BLaER1 treated with 17β-estradiol and CSF1 and Interleukin-3, amounts not matched to agents 10 nM and 100 nM (cell line): ENCODE data around the gene IL31RA.

Experiments used
- H3K27ac ChIP-seq, 11 experiments: shearing (Covaris generic); formaldehyde crosslinking; 2 replicates each; pipeline ENCODE4 v1.8.1; 2022
- H3K27me3 ChIP-seq, 11 experiments: shearing (Covaris generic); formaldehyde crosslinking; 2 replicates each; pipeline ENCODE4 v1.8.1; 2022
- H3K36me3 ChIP-seq, 11 experiments: shearing (Covaris generic); formaldehyde crosslinking; 2 replicates each; pipeline ENCODE4 v1.8.1; 2022
- H3K4me1 ChIP-seq, 10 experiments: shearing (Covaris generic); formaldehyde crosslinking; 2 replicates each; pipeline ENCODE4 v1.8.1; 2022
- H3K4me2 ChIP-seq, 11 experiments: shearing (Covaris generic); formaldehyde crosslinking; 2 replicates each; pipeline ENCODE4 v1.8.1; 2022
- H3K4me3 ChIP-seq, 10 experiments: shearing (Covaris generic); formaldehyde crosslinking; 2 replicates each; pipeline ENCODE4 v1.8.1; 2022
- H3K9ac ChIP-seq, 11 experiments: shearing (Covaris generic); formaldehyde crosslinking; 2 replicates each; pipeline ENCODE4 v1.8.1; 2022
- H3K9me3 ChIP-seq, 11 experiments: shearing (Covaris generic); formaldehyde crosslinking; replicated peaks in 1 of 11; 2 replicates each; pipeline ENCODE4 v1.8.1; 2022
- H4K20me1 ChIP-seq, 11 experiments: shearing (Covaris generic); formaldehyde crosslinking; 2 replicates each; pipeline ENCODE4 v1.8.1; 2022
- Cebpa-rat ChIP-seq, 11 experiments: shearing (Covaris generic); IDR thresholded peaks; 2 replicates each; pipeline ENCODE4 v1.8.1; 2022

Gene IL31RA

DNA sequence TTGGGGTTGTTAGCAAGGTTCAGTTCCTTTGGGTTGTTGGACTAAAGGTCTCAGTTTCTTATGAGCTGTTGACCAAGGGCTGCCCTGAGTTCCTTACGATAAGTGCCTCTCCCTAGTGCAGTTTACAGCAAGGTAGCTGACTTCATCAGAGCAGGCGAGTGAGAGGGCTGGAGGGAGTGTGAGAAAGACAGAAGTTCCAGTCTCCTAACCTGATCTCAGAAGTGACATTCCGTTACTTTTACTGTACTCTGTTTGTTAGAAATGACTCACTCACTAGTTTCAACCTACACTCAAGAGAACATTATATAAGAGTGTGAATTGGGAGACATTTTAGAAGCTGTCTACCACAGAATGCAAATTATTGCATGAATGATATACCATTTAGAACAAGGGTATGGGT is 21.2 kb upstream of the IL31RA start:
- Histone ChIP-seq H4K20me1 (no peaks in the 10 kb centered on the region), H3K9ac (no peak overlapping the region), H3K9me3 (peaks cover 12 to 29% (median 21%) of the 10 kb centered on the region in 11 experiments; a peak in 21 of 22 replicates), H3K4me3 (no peak overlapping the region), H3K4me2 (no peak overlapping the region), H3K27ac (no peak overlapping the region), H3K36me3 (no peaks in the 10 kb centered on the region), H3K4me1 (no peaks in the 10 kb centered on the region), H3K27me3 (no peaks in the 10 kb centered on the region)
- TF ChIP-seq Cebpa-rat (IDR thresholded peaks at IDR 0.05): no peak

DNA sequence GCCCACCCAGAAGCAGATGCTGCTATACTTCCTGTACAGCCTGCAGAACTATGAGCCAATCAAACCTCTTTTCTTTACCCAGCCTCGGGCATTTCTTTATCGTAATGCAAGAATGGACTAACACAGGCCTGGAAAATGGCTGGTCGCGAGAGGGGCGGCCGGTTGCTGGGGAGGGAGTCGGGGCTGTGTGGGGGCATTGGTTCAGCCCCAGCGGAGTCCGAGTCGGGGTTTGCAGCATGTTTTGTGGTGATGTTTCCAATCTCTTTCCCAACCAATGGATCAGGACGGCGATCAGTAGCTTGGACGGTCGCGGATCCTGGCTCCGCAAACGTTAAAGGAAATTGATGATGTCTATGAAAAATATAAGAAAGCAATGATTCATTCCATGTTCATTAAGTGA is 18.7 kb upstream of the IL31RA start:
- H3K9ac ChIP-seq: no peak overlapping the region
- H3K9me3 ChIP-seq: peaks cover 12 to 29% (median 21%) of the 10 kb centered on the region in 11 experiments; a peak in 21 of 22 replicates
- H3K27ac ChIP-seq: no peak overlapping the region
- no peak overlapping the region for H3K4me2 ChIP-seq
- no peaks in the 10 kb centered on the region for H4K20me1 ChIP-seq
- H3K4me3 ChIP-seq: no peak overlapping the region
- TF ChIP-seq Cebpa-rat (IDR thresholded peaks at IDR 0.05): no peak
- H3K36me3 ChIP-seq: no peaks in the 10 kb centered on the region
- no peaks in the 10 kb centered on the region for H3K27me3 ChIP-seq
- H3K4me1 ChIP-seq: no peaks in the 10 kb centered on the region

DNA sequence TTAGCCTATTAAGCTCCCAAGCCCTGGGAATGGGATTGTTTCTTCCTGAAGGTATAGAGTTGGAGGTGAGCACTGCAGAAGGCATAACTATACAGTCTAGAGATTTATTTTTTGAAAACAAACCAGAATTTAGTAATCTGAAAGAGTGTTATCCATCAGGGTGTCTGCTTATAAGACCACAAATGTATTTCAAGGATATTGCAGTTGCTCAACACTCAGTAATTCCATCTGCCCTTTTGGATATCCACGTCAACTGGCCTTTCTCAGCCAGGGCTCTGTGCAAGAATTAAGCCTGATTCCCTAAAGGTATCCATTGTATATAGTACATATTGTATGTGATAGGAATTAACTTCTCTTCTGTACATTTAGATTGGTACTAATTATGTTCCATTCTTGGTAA is 15.0 kb upstream of the IL31RA start:
- Histone ChIP-seq H3K4me3 (no peak overlapping the region), H3K4me2 (no peak overlapping the region), H3K36me3 (no peaks in the 10 kb centered on the region), H3K9ac (no peak overlapping the region), H3K27me3 (no peaks in the 10 kb centered on the region), H4K20me1 (no peaks in the 10 kb centered on the region), H3K27ac (no peak overlapping the region), H3K4me1 (no peaks in the 10 kb centered on the region), H3K9me3 (peaks cover 12 to 29% (median 21%) of the 10 kb centered on the region in 11 experiments; a peak in 21 of 22 replicates)
- TF ChIP-seq Cebpa-rat (IDR thresholded peaks at IDR 0.05): no peak

- H3K27ac ChIP-seq: no peak overlapping the region
- H3K36me3 ChIP-seq: no peaks in the 10 kb centered on the region
- no peak overlapping the region for H3K4me2 ChIP-seq
- no peak for TF ChIP-seq Cebpa-rat (IDR thresholded peaks at IDR 0.05)
- H3K9me3 ChIP-seq: peaks cover 0 to 20% (median 15%) of the 10 kb centered on the region in 11 experiments; a peak in 15 of 22 replicates
- no peaks in the 10 kb centered on the region for H3K4me1 ChIP-seq
- no peak overlapping the region for H3K4me3 ChIP-seq
- no peak overlapping the region for H3K9ac ChIP-seq
- no peaks in the 10 kb centered on the region for H3K27me3 ChIP-seq
- no peaks in the 10 kb centered on the region for H4K20me1 ChIP-seq
Measured at GRCh38 chr5:55841976-55842375, 9.2 kb upstream of the IL31RA start.

GRCh38 chr5:55847837-55848236 is 3.3 kb upstream of the IL31RA start:
- no peak overlapping the region for H3K4me2 ChIP-seq
- peaks cover 0 to 20% (median 15%) of the 10 kb centered on the region in 11 experiments; a peak in 15 of 22 replicates for H3K9me3 ChIP-seq
- TF ChIP-seq Cebpa-rat (IDR thresholded peaks at IDR 0.05): no peak
- no peak overlapping the region for H3K4me3 ChIP-seq
- H3K27me3 ChIP-seq: no peaks in the 10 kb centered on the region
- no peaks in the 10 kb centered on the region for H4K20me1 ChIP-seq
- H3K9ac ChIP-seq: no peak overlapping the region
- H3K4me1 ChIP-seq: peaks cover 0 to 23% (median 11%) of the 10 kb centered on the region in 10 experiments; a peak in 13 of 20 replicates
- no peaks in the 10 kb centered on the region for H3K36me3 ChIP-seq
- H3K27ac ChIP-seq: no peak overlapping the region

GRCh38 chr5:55848783-55849182 is 2.4 kb upstream of the IL31RA start:
- no peak overlapping the region for H3K9ac ChIP-seq
- no peak for TF ChIP-seq Cebpa-rat (IDR thresholded peaks at IDR 0.05)
- no peak overlapping the region for H3K4me3 ChIP-seq
- no peaks in the 10 kb centered on the region for H3K27me3 ChIP-seq
- H3K9me3 ChIP-seq: peaks cover 0 to 20% (median 15%) of the 10 kb centered on the region in 11 experiments; a peak in 15 of 22 replicates
- H3K4me2 ChIP-seq: no peak overlapping the region
- peaks cover 0 to 32% (median 20%) of the 10 kb centered on the region in 10 experiments; a peak in 13 of 20 replicates for H3K4me1 ChIP-seq
- H3K27ac ChIP-seq: no peak overlapping the region
- no peaks in the 10 kb centered on the region for H4K20me1 ChIP-seq
- no peaks in the 10 kb centered on the region for H3K36me3 ChIP-seq

GRCh38 chr5:55851675-55851979 is 470 bp downstream of the IL31RA start:
- Histone ChIP-seq H3K4me3 (no peak overlapping the region), H3K27ac (peak overlapping the region in 1 of 11 experiments; percentile 61; a peak in 1 of 22 replicates)

DNA sequence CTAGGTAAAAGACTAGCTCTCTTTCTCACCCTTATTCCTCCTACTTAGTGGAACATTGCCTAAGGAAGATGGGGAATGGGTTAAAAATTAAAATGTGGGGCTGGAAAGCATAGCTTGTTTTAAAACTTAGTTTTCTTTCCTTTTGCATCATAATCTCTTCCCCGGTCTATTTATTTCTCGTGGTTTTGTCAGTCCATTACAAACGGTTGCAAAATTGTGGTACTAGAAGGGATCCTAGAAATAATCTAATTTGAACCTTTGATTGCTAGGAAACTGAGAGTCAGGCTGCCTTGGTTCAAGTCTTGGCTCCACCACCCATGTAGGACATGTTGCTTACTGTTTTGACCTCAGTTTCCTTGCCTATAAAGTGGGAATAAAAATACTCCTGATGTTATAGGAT is 1.3 kb downstream of the IL31RA start:
- Histone ChIP-seq H3K9me3 (no peaks in the 10 kb centered on the region; a peak in 1 of 22 replicates), H3K36me3 (no peaks in the 10 kb centered on the region), H4K20me1 (no peaks in the 10 kb centered on the region), H3K4me3 (no peak overlapping the region; a peak in 1 of 20 replicates), H3K4me2 (peak overlapping the region in 8 of 11 experiments; percentile 10 to 82 (median 56); a peak in 12 of 22 replicates), H3K27ac (peak overlapping the region in 6 of 11 experiments; percentile 14 to 62 (median 43); a peak in 8 of 22 replicates), H3K27me3 (no peaks in the 10 kb centered on the region), H3K4me1 (peaks cover 15 to 69% (median 48%) of the 10 kb centered on the region in 10 experiments), H3K9ac (no peak overlapping the region; a peak in 1 of 22 replicates)
- TF ChIP-seq Cebpa-rat (IDR thresholded peaks at IDR 0.05): no peak

More at GRCh38 chr5:55851675-55851979, 470 bp downstream of the IL31RA start:
- H3K4me1 ChIP-seq: peaks cover 9 to 61% (median 39%) of the 10 kb centered on the region in 10 experiments
- peak overlapping the region in 4 of 11 experiments; percentile 38 to 82 (median 52); a peak in 7 of 22 replicates for H3K4me2 ChIP-seq
- no peaks in the 10 kb centered on the region; a peak in 1 of 22 replicates for H3K9me3 ChIP-seq
- no peak overlapping the region for H3K9ac ChIP-seq
- no peaks in the 10 kb centered on the region for H3K27me3 ChIP-seq
- no peak for TF ChIP-seq Cebpa-rat (IDR thresholded peaks at IDR 0.05)
- H3K36me3 ChIP-seq: no peaks in the 10 kb centered on the region
- H4K20me1 ChIP-seq: no peaks in the 10 kb centered on the region

DNA sequence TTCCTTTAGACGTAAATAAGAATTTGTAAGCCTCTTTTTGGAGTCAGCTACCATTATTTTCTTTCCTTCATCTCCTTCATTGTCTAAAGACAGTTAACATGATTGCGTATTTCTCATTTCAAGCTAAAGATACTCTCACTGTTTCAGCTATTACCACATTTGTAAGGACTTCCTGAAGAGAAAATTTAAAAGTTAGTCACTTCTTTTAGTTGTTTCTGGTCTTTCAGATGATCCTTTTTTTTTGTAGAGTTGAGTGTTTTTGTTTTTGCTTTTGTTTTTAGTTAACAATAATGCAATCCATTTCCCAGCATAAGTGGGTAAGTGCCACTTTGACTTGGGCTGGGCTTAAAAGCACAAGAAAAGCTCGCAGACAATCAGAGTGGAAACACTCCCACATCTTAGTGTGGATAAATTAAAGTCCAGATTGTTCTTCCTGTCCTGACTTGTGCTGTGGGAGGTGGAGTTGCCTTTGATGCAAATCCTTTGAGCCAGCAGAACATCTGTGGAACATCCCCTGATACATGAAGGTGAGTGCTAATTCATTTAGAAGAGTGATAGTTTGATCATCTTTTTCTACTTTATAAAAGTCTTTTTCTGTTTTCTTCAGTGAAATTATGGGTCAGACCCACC is 2.0 kb downstream of the IL31RA start:
- peak overlapping the region in 6 of 11 experiments; percentile 48 to 82 (median 63); a peak in 12 of 22 replicates for H3K4me2 ChIP-seq
- peak overlapping the region in 6 of 11 experiments; percentile 14 to 62 (median 43); a peak in 9 of 22 replicates for H3K27ac ChIP-seq
- H4K20me1 ChIP-seq: no peaks in the 10 kb centered on the region
- no peaks in the 10 kb centered on the region for H3K27me3 ChIP-seq
- H3K9me3 ChIP-seq: no peaks in the 10 kb centered on the region; a peak in 1 of 22 replicates
- H3K9ac ChIP-seq: peak overlapping the region in 2 of 11 experiments; percentile 16 to 36; a peak in 2 of 22 replicates
- TF ChIP-seq Cebpa-rat (IDR thresholded peaks at IDR 0.05): no peak
- H3K4me3 ChIP-seq: no peak overlapping the region
- H3K36me3 ChIP-seq: no peaks in the 10 kb centered on the region
- H3K4me1 ChIP-seq: peaks cover 15 to 76% (median 50%) of the 10 kb centered on the region in 10 experiments
